Tibial nerve (tissue), 4 donors: ENCODE data around the gene TXNIP.

Experiments
- CTCF ChIP-seq, 5 experiments: fragments of 200-600 bp in 3 of 5; fragments of 450-650 bp in 2 of 5; sonication (generic) in 3 of 5; IDR thresholded peaks; one replicate each; pipeline ENCODE4 v1.5.1; 2016 to 2019; ENCODE audit warnings: antibody characterized with exemption in 5 of 5, mild to moderate bottlenecking in 3 of 5, moderate library complexity in 2 of 5
- EP300 ChIP-seq, 2 donors: sonication (generic); formaldehyde crosslinking; IDR thresholded peaks; one replicate each; pipeline ENCODE4 v1.6.1; 2017; ENCODE audit warnings: antibody characterized with exemption in 2 of 2, mild to moderate bottlenecking in 1 of 2

- TF ChIP-seq CTCF (IDR thresholded peaks at IDR 0.05) (no peak), EP300 (IDR thresholded peaks at IDR 0.05) (no peak)
These were observed 8.5 kb downstream of the TXNIP start for GRCh38 chr1:145987926-145988325.
